ENCODE data around the gene CCDC196. TPM values are rescaled to one million over a fixed set of nuclear protein-coding genes. Genes with fewer than 3 reads are reported as not detected.

The CCDC196 gene
- polyA plus RNA-seq, 3 donors = not detected

DNA sequence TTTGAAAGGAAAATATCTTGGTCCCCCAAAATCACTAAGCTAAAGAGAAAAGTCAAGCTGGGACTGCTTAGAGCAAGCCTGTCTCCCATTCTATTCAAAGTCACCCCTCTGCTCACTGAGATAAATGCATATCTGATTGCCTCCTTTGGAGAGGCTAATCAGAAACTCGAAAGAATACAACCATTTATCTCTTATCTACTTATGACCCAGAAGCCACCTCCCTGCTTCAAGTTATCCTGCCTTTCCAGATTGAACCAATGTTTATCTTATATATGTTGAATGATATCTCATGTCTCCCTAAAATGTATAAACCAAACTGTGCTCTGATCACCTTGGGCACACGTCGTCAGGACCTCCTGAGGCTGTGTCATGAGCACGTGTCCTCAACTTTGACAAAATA lies 14.6 kb upstream of the CCDC196 start:
- Mint-ChIP-seq H3K27ac (no peak overlapping the region), H3K36me3 (no peaks in the 10 kb centered on the region), H3K9me3 (peaks cover 3 to 20% (median 10%) of the 10 kb centered on the region in 7 donors), H3K4me1 (no peaks in the 10 kb centered on the region), H3K27me3 (ENCODE audit: low read depth in 3 of 3) (no peaks in the 10 kb centered on the region), H3K4me3 (no peak overlapping the region)
- H3K36me3 ChIP-seq (replicated peaks in 1 of 2; ENCODE audit: control insufficient read depth in 1 of 2, insufficient read depth in 2 of 2, low read length in 2 of 2) = no peaks in the 10 kb centered on the region
- peaks cover 4 to 18% of the 10 kb centered on the region in 2 donors for H3K9me3 ChIP-seq (replicated peaks in 1 of 2; ENCODE audit: control insufficient read depth in 1 of 2, insufficient read depth in 1 of 2, low read length in 2 of 2)
- H2AFZ ChIP-seq (ENCODE audit: insufficient read depth, low read depth, low read length, poor library complexity, severe bottlenecking) = no peak overlapping the region
- H4K20me1 ChIP-seq (ENCODE audit: insufficient read depth, low read length) = no peaks in the 10 kb centered on the region
- TF ChIP-seq, protein P1, sequence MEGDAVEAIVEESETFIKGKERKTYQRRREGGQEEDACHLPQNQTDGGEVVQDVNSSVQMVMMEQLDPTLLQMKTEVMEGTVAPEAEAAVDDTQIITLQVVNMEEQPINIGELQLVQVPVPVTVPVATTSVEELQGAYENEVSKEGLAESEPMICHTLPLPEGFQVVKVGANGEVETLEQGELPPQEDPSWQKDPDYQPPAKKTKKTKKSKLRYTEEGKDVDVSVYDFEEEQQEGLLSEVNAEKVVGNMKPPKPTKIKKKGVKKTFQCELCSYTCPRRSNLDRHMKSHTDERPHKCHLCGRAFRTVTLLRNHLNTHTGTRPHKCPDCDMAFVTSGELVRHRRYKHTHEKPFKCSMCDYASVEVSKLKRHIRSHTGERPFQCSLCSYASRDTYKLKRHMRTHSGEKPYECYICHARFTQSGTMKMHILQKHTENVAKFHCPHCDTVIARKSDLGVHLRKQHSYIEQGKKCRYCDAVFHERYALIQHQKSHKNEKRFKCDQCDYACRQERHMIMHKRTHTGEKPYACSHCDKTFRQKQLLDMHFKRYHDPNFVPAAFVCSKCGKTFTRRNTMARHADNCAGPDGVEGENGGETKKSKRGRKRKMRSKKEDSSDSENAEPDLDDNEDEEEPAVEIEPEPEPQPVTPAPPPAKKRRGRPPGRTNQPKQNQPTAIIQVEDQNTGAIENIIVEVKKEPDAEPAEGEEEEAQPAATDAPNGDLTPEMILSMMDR (IDR thresholded peaks at IDR 0.05) = no peak
- no CpG with 5 or more reads among the region's 4 CpGs for WGBS (ENCODE audit: insufficient coverage)
- H3K4me2 ChIP-seq (replicated peaks; ENCODE audit: extremely low read depth, low read length, poor library complexity, severe bottlenecking) = no peak overlapping the region
- intact Hi-C loops (cut with micrococcal nuclease) = no loop called here
- H3K27ac ChIP-seq (ENCODE audit: low read depth in 1 of 2, low read length in 2 of 2) = no peak overlapping the region
- no peak for DNase-seq
- no peaks in the 10 kb centered on the region for H3K27me3 ChIP-seq (ENCODE audit: control insufficient read depth in 2 of 2, insufficient read depth in 2 of 2, low read length in 2 of 2)
- no peak overlapping the region for H3K4me3 ChIP-seq (replicated peaks in 1 of 3; ENCODE audit: low read depth in 2 of 3, low read length in 3 of 3)
- no peaks in the 10 kb centered on the region for H3K4me1 ChIP-seq (ENCODE audit: control insufficient read depth in 1 of 2, insufficient read depth in 2 of 2, low read length in 2 of 2)
- H3K79me2 ChIP-seq (ENCODE audit: insufficient read depth, low read length) = no peaks in the 10 kb centered on the region
- H3K9ac ChIP-seq (ENCODE audit: insufficient read depth, low read length, poor library complexity, severe bottlenecking) = no peak overlapping the region

DNA sequence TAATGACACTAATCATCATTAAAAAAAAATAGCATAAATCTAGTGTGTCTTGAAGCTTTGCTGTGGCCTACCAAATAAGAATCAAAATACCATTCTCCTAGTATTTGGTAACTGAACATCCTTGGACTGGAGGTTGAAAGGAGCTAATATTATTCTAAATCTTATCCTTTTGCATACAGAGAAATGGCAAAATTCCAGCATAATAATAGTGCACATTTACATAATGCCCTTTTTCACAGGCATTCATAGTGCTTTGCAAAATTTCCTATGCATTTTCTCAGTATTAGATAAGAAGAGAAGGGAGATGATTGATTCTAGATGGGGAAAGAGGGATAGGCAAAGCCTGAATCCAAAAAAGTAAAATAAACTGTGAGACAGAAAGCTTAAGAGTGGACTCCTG lies 13.9 kb upstream of the CCDC196 start:
- Histone ChIP-seq H3K9ac (ENCODE audit: insufficient read depth, low read length, poor library complexity, severe bottlenecking) (no peak overlapping the region), H3K4me3 (replicated peaks in 1 of 3; ENCODE audit: low read depth in 2 of 3, low read length in 3 of 3) (no peak overlapping the region), H2AFZ (ENCODE audit: insufficient read depth, low read depth, low read length, poor library complexity, severe bottlenecking) (no peak overlapping the region), H3K79me2 (ENCODE audit: insufficient read depth, low read length) (no peaks in the 10 kb centered on the region), H3K4me1 (ENCODE audit: control insufficient read depth in 1 of 2, insufficient read depth in 2 of 2, low read length in 2 of 2) (no peaks in the 10 kb centered on the region), H3K4me2 (replicated peaks; ENCODE audit: extremely low read depth, low read length, poor library complexity, severe bottlenecking) (no peak overlapping the region), H3K27ac (ENCODE audit: low read depth in 1 of 2, low read length in 2 of 2) (no peak overlapping the region), H4K20me1 (ENCODE audit: insufficient read depth, low read length) (no peaks in the 10 kb centered on the region), H3K36me3 (replicated peaks in 1 of 2; ENCODE audit: control insufficient read depth in 1 of 2, insufficient read depth in 2 of 2, low read length in 2 of 2) (no peaks in the 10 kb centered on the region), H3K27me3 (ENCODE audit: control insufficient read depth in 2 of 2, insufficient read depth in 2 of 2, low read length in 2 of 2) (no peaks in the 10 kb centered on the region), H3K9me3 (replicated peaks in 1 of 2; ENCODE audit: control insufficient read depth in 1 of 2, insufficient read depth in 1 of 2, low read length in 2 of 2) (peaks cover 4 to 18% of the 10 kb centered on the region in 2 donors)
- TF ChIP-seq, protein P1 (IDR thresholded peaks at IDR 0.05) = no peak
- no peak for DNase-seq
- intact Hi-C loops (cut with micrococcal nuclease) = no loop called here
- Mint-ChIP-seq H3K27ac (no peak overlapping the region), H3K4me3 (no peak overlapping the region), H3K36me3 (no peaks in the 10 kb centered on the region), H3K4me1 (no peaks in the 10 kb centered on the region), H3K27me3 (ENCODE audit: low read depth in 3 of 3) (no peaks in the 10 kb centered on the region), H3K9me3 (peaks cover 3 to 20% (median 9%) of the 10 kb centered on the region in 7 donors)

Measured in CD14-positive monocyte (primary cell).